H9 (cell line): Measurements from ENCODE around the gene LRP5. TPM values are rescaled to one million over a fixed set of nuclear protein-coding genes. Genes with fewer than 3 reads are reported as not detected.

Experiments used
- DNase-seq: peaks from one replicate; pipeline ENCODE4 v3.0.0-alpha.2; 2017
- H2AFZ ChIP-seq: one replicate; pipeline ENCODE4 v1.6.1; 2013; ENCODE audit warnings: mild to moderate bottlenecking, low read length, control low read depth, moderate library complexity
- H2AK5ac ChIP-seq: 2 replicates; pipeline ENCODE4 v1.6.1; 2013; ENCODE audit warnings: low read length, control low read depth, mixed read lengths; ENCODE audit not compliant: insufficient read length
- H2BK120ac ChIP-seq: one replicate; pipeline ENCODE4 v1.6.1; 2013; ENCODE audit warnings: low read depth, mild to moderate bottlenecking, low read length, control low read depth, inconsistent platforms; ENCODE audit not compliant: poor library complexity, severe bottlenecking
- H2BK12ac ChIP-seq: 2 replicates; pipeline ENCODE4 v1.6.1; 2013; ENCODE audit warnings: low read length, control low read depth, mixed read lengths, low read depth; ENCODE audit not compliant: insufficient read length
- H2BK15ac ChIP-seq: 2 replicates; pipeline ENCODE4 v1.6.1; 2013; ENCODE audit warnings: low read depth, low read length, control low read depth
- H2BK20ac ChIP-seq: one replicate; pipeline ENCODE4 v1.6.1; 2013; ENCODE audit warnings: low read depth, mild to moderate bottlenecking, low read length, control low read depth, inconsistent platforms; ENCODE audit not compliant: poor library complexity, severe bottlenecking
- H2BK5ac ChIP-seq: 2 replicates; pipeline ENCODE4 v1.6.1; 2013; ENCODE audit warnings: low read length, control low read depth, mixed read lengths; ENCODE audit not compliant: insufficient read length
- H3K14ac ChIP-seq: 2 replicates; pipeline ENCODE4 v1.6.1; 2013; ENCODE audit warnings: low read length, control low read depth; ENCODE audit not compliant: insufficient read depth
- H3K18ac ChIP-seq: 2 replicates; pipeline ENCODE4 v1.6.1; 2013; ENCODE audit warnings: low read depth, mild to moderate bottlenecking, mixed read lengths, low read length, control low read depth; ENCODE audit not compliant: insufficient read length
- H3K23ac ChIP-seq: 2 replicates; pipeline ENCODE4 v1.6.1; 2013; ENCODE audit warnings: low read length, control low read depth, mixed read lengths, low read depth; ENCODE audit not compliant: insufficient read length
- H3K23me2 ChIP-seq: 2 replicates; pipeline ENCODE4 v1.6.1; 2013; ENCODE audit warnings: low read depth, mild to moderate bottlenecking, mixed read lengths, low read length, control low read depth; ENCODE audit not compliant: insufficient read length, poor library complexity, severe bottlenecking
- H3K27ac ChIP-seq: 2 replicates; pipeline ENCODE4 v1.5.1; 2013; ENCODE audit warnings: low read length, control low read depth, mixed read lengths, low read depth; ENCODE audit not compliant: insufficient read length
- H3K27me3 ChIP-seq: 2 replicates; pipeline ENCODE4 v1.6.1; 2013; ENCODE audit warnings: low read length, control low read depth, inconsistent platforms; ENCODE audit not compliant: insufficient read depth
- H3K4ac ChIP-seq: 2 replicates; pipeline ENCODE4 v1.6.1; 2013; ENCODE audit warnings: low read depth, mild to moderate bottlenecking, control low read depth, inconsistent platforms, low read length, moderate library complexity
- H3K4me1 ChIP-seq: 2 replicates; pipeline ENCODE4 v1.6.1; 2013; ENCODE audit warnings: low read length, control low read depth, inconsistent platforms; ENCODE audit not compliant: insufficient read depth
- H3K4me2 ChIP-seq: 2 replicates; pipeline ENCODE4 v1.6.1; 2013; ENCODE audit warnings: low read length, control low read depth, mixed read lengths; ENCODE audit not compliant: insufficient read length, insufficient read depth
- H3K56ac ChIP-seq: 2 replicates; pipeline ENCODE4 v1.6.1; 2013; ENCODE audit warnings: low read depth, mild to moderate bottlenecking, mixed read lengths, low read length, control low read depth; ENCODE audit not compliant: insufficient read length
- H3K79me1 ChIP-seq: 2 replicates; pipeline ENCODE4 v1.6.1; 2013; ENCODE audit warnings: low read depth, mild to moderate bottlenecking, moderate library complexity, low read length, control low read depth, inconsistent platforms; ENCODE audit not compliant: insufficient read depth, poor library complexity, severe bottlenecking
- H3K79me2 ChIP-seq: 2 replicates; pipeline ENCODE4 v1.6.1; 2013; ENCODE audit warnings: low read length, control low read depth, inconsistent platforms; ENCODE audit not compliant: insufficient read depth
- H3K9ac ChIP-seq: 2 replicates; pipeline ENCODE4 v1.6.1; 2013; ENCODE audit warnings: low read length, control low read depth, mixed read lengths; ENCODE audit not compliant: insufficient read length; ENCODE audit errors: extremely low read depth
- H3K9me3 ChIP-seq: one replicate; pipeline ENCODE4 v1.6.1; 2013; ENCODE audit warnings: low read depth, low read length, inconsistent platforms; ENCODE audit not compliant: control insufficient read depth
- H3T11ph ChIP-seq: one replicate; pipeline ENCODE4 v1.6.1; 2013; ENCODE audit warnings: mild to moderate bottlenecking, low read length, control low read depth, inconsistent platforms
- H4K20me1 ChIP-seq: one replicate; pipeline ENCODE4 v1.6.1; 2013; ENCODE audit not compliant: control insufficient read depth, insufficient read length, insufficient read depth
- H4K5ac ChIP-seq: 2 replicates; pipeline ENCODE4 v1.6.1; 2013; ENCODE audit warnings: low read depth, mild to moderate bottlenecking, mixed read lengths, low read length, control low read depth; ENCODE audit not compliant: insufficient read length
- H4K8ac ChIP-seq: replicated peaks from 2 replicates; pipeline ENCODE4 v1.6.1; 2013; ENCODE audit warnings: low read length, control low read depth, mixed read lengths, low read depth; ENCODE audit not compliant: insufficient read length
- H4K91ac ChIP-seq: 2 replicates; pipeline ENCODE4 v1.6.1; 2013; ENCODE audit warnings: low read depth, mild to moderate bottlenecking, moderate library complexity, mixed read lengths, low read length, control low read depth; ENCODE audit not compliant: insufficient read length
- H3K27ac Mint-ChIP-seq, 3 experiments: 2 replicates in 2 of 3; 3 replicates in 1 of 3; pipeline ENCODE4 v1.8.0; 2020 to 2021; ENCODE audit warnings: mixed read lengths in 3 of 3, mild to moderate bottlenecking in 1 of 3, moderate library complexity in 1 of 3
- H3K27me3 Mint-ChIP-seq: 2 replicates; pipeline ENCODE4 v1.8.0; 2021; ENCODE audit warnings: low read depth, mild to moderate bottlenecking, moderate library complexity, mixed read lengths
- H3K36me3 Mint-ChIP-seq, 3 experiments: 2 replicates in 2 of 3; 3 replicates in 1 of 3; pipeline ENCODE4 v1.8.0; 2020 to 2021; ENCODE audit warnings: low read depth in 3 of 3, mixed read lengths in 3 of 3; ENCODE audit not compliant: insufficient read depth in 1 of 3
- H3K4me1 Mint-ChIP-seq, 2 experiments: 2 replicates each; pipeline ENCODE4 v1.8.0; 2020; ENCODE audit warnings: mixed read lengths in 2 of 2
- H3K4me3 Mint-ChIP-seq, 2 experiments: 2 replicates in 1 of 2; 3 replicates in 1 of 2; pipeline ENCODE4 v1.8.0; 2020 to 2021; ENCODE audit warnings: mild to moderate bottlenecking in 2 of 2, mixed read lengths in 2 of 2, moderate library complexity in 1 of 2
- H3K9me3 Mint-ChIP-seq, 2 experiments: 2 replicates in 1 of 2; 3 replicates in 1 of 2; pipeline ENCODE4 v1.8.0; 2020; ENCODE audit warnings: mild to moderate bottlenecking in 2 of 2, mixed read lengths in 2 of 2, moderate library complexity in 1 of 2
- CTCF ChIP-seq: fragments of 200-600 bp; sonication (generic); conservative IDR thresholded peaks from 3 replicates; pipeline ENCODE4 v1.8.0; 2021; ENCODE audit warnings: antibody characterized with exemption, mild to moderate bottlenecking
- WGBS: extraction: QIAGEN DNeasy Blood & Tissue Kit; methylation state at CpG from one replicate; pipeline ENCODE4 v1.1.7; 2013; ENCODE audit warnings: missing lambda C conversion rate, low lambda C conversion rate, mixed read lengths; ENCODE audit not compliant: insufficient read length; ENCODE audit errors: extremely low coverage; 5-methylcytosine and 5-hydroxymethylcytosine counted together
- total RNA-seq: library from RNA; stranded (reverse); gene quantifications from 2 replicates; pipeline ENCODE4 v1.2.1, GENCODE V29; 2021

The LRP5 gene
- total RNA-seq, 1 experiment from 2014 or later = 38.4 TPM

DNA sequence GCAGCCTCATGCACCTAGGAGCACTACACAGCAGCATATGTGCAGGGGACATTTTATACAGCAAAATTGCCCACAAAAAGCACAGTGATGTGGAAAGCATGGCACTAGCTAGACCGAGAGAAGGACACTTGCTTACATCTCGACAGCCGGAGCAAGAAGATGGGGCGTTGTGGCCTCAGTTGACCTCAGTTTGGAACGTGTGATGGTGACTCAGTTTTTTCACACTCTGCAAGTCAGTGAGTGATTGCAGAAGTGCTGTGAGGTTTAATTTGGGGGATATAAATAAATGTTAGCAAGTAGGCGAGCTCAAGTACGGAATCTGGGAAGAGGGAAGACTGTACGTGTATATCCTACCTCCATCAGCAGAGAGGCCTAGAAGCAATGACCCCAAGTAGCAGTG is 23.3 kb downstream of the LRP5 start:
- Histone ChIP-seq H3K14ac (no peak overlapping the region), H2AK5ac (no peak overlapping the region), H3K27ac (no peak overlapping the region), H2BK20ac (no peak overlapping the region), H3K9me3 (no peaks in the 10 kb centered on the region), H3K27me3 (no peaks in the 10 kb centered on the region), H3K18ac (no peak overlapping the region), H3K23me2 (no peaks in the 10 kb centered on the region), H3K56ac (no peak overlapping the region), H2BK120ac (no peak overlapping the region), H2AFZ (no peak overlapping the region), H4K91ac (no peak overlapping the region), H3K4me2 (no peak overlapping the region), H3K4me1 (peaks cover 7% of the 10 kb centered on the region; the same call in 1 of the 2 replicates), H2BK12ac (no peak overlapping the region), H3K79me1 (no peaks in the 10 kb centered on the region), H3K9ac (no peak overlapping the region), H4K20me1 (no peaks in the 10 kb centered on the region), H4K8ac (no peak overlapping the region), H3K23ac (no peak overlapping the region), H3T11ph (no peak overlapping the region), H3K4ac (no peak overlapping the region), H4K5ac (no peak overlapping the region), H2BK5ac (no peak overlapping the region), H3K79me2 (peaks cover 2% of the 10 kb centered on the region; the same call in 1 of the 2 replicates), H2BK15ac (no peak overlapping the region)
- Mint-ChIP-seq H3K9me3 (no peaks in the 10 kb centered on the region; a peak in 1 of 5 replicates), H3K27me3 (no peaks in the 10 kb centered on the region), H3K36me3 (peaks cover 2 to 4% (median 3%) of the 10 kb centered on the region in 3 experiments; a peak in 4 of 7 replicates), H3K4me3 (no peak overlapping the region), H3K27ac (no peak overlapping the region), H3K4me1 (peaks cover 46% of the 10 kb centered on the region in 2 experiments)
- no peak for TF ChIP-seq CTCF
- DNase-seq = no peak
- no CpG with 5 or more reads among the region's 8 CpGs for WGBS
